ENCODE measurements around the gene DAPK2. TPM values are rescaled to one million over a fixed set of nuclear protein-coding genes. Genes with fewer than 3 reads are reported as not detected.
A peak's percentile ranks its signal among the peaks of the same experiment; 100 is the strongest.

DAPK2 gene
- total and polyA plus RNA-seq, 2 of the 13 experiments (the other 11 are each of a cell fraction or from before 2014, with no cell fraction given), result 0.33 to 0.63 TPM

- peaks cover 54% of the 10 kb centered on the region for H3K4me1 ChIP-seq (ENCODE audit: insufficient read depth, low read length)
- H3K9ac ChIP-seq (ENCODE audit: insufficient read depth, low read depth, low read length), result no peak overlapping the region; the same call in 1 of the 2 replicates
- 0% methylated on average over 1 of the region's 2 CpGs for WGBS (ENCODE audit: low lambda C conversion rate)
- H3K4me2 ChIP-seq (ENCODE audit: low read depth, low read length), result peak overlapping the region; percentile 69
- ATAC-seq, result peak; percentile 81
- in situ Hi-C loops (cut with HindIII; ENCODE audit: extremely low pct_ligation_motif_present, low pct_unique_long_range_greater_than_20kb) (no loop called here), intact Hi-C loops (cut with micrococcal nuclease; ENCODE audit: unreplicated experiment) (no loop called here)
- no peaks in the 10 kb centered on the region for H4K20me1 ChIP-seq (ENCODE audit: insufficient read depth, low read length)
- no peaks in the 10 kb centered on the region for H3K79me2 ChIP-seq (ENCODE audit: insufficient read depth, low read length)
- peaks cover 1 to 12% of the 10 kb centered on the region in 2 experiments; a peak in 4 of 5 replicates for H3K27me3 ChIP-seq (ENCODE audit: control insufficient read depth in 1 of 2, insufficient read depth in 2 of 2, low read length in 2 of 2)
- BruUV-seq (replicated peaks), result no TSS peak
- DNase-seq (ENCODE audit: low spot score), result peak; percentile 71
- CTCF ChIA-PET (ENCODE audit: low intra/inter-chr PET ratio, low total read pairs), result no interaction called here
- H3K36me3 ChIP-seq (replicated peaks in 1 of 2; ENCODE audit: control insufficient read depth in 1 of 2, insufficient read depth in 2 of 2, low read length in 2 of 2), result no peaks in the 10 kb centered on the region
- peak overlapping the region; percentile 66 for H3K27ac ChIP-seq (ENCODE audit: extremely low read length, insufficient read depth, low read length)
- FAIRE-seq, result no peak
- POLR2A ChIA-PET, result interaction anchor here (0.8 kb wide), 1 partner anchor 9 kb away, joined by 3 read pairs; no protein-coding TSS in a partner anchor
- H2AFZ ChIP-seq (ENCODE audit: low read length), result no peak overlapping the region
- H3K4me3 ChIP-seq (replicated peaks in 1 of 3; ENCODE audit: insufficient read depth in 1 of 3, low read depth in 2 of 3, low read length in 3 of 3), result no peak overlapping the region
- H3K9me3 ChIP-seq (ENCODE audit: low read length), result no peaks in the 10 kb centered on the region
- TF ChIP-seq GABPB1 (CRISPR knock-in tag; IDR thresholded peaks at IDR 0.05), result peak; percentile 15; the same call in 1 of the 2 replicates
- peak in 1 of 2 experiments; percentile 40; a peak in 1 of 4 replicates for TF ChIP-seq ATF4 (CRISPR knock-in tag; IDR thresholded peaks at IDR 0.05)
- peak; percentile 78 for TF ChIP-seq RARA (CRISPR knock-in tag; IDR thresholded peaks at IDR 0.05)
- TF ChIP-seq ZNF136 (CRISPR knock-in tag; IDR thresholded peaks at IDR 0.05; ENCODE audit: low read depth), result no peak
- TF ChIP-seq SKI (IDR thresholded peaks at IDR 0.05; ENCODE audit: partially characterized antibody), result peak; percentile 15
- peak; percentile 35; the same call in 1 of the 2 replicates for TF ChIP-seq ZMYM3 (CRISPR knock-in tag; IDR thresholded peaks at IDR 0.05)
- no peak for TF ChIP-seq AKAP8 (CRISPR knock-in tag; IDR thresholded peaks at IDR 0.05)
- TF ChIP-seq PTBP1 (IDR thresholded peaks at IDR 0.05; ENCODE audit: low read depth, low read length, poor library complexity, severe bottlenecking), result no peak
- TF ChIP-seq ERF (CRISPR knock-in tag; IDR thresholded peaks at IDR 0.05), result peak; percentile 45; the same call in 1 of the 2 replicates
- TF ChIP-seq PHB2 (IDR thresholded peaks at IDR 0.05; ENCODE audit: partially characterized antibody), result no peak
- TF ChIP-seq SOX13 (IDR thresholded peaks at IDR 0.05), result no peak
- peak in 1 of 2 experiments; percentile 61; a peak in 1 of 4 replicates for TF ChIP-seq SOX13 (CRISPR knock-in tag; conservative IDR thresholded peaks at IDR 0.05 in 1 of 2, IDR thresholded peaks at IDR 0.05 in 1 of 2)
- TF ChIP-seq ZNF878 (CRISPR knock-in tag; IDR thresholded peaks at IDR 0.05), result 0 out of 2 replicates have a peak, but pooled peaks have one; percentile 22
- TF ChIP-seq NR2F6 (IDR thresholded peaks at IDR 0.05), result no peak
- TF ChIP-seq NR2F6 (CRISPR knock-in tag; IDR thresholded peaks at IDR 0.05), result peak; percentile 59
- no peak for TF ChIP-seq LCORL (IDR thresholded peaks at IDR 0.05)
- TF ChIP-seq LCORL (CRISPR knock-in tag; IDR thresholded peaks at IDR 0.05), result 0 out of 2 replicates have a peak, but pooled peaks have one; percentile 30
- TF ChIP-seq IKZF5 (CRISPR knock-in tag; IDR thresholded peaks at IDR 0.05), result 0 out of 2 replicates have a peak, but pooled peaks have one; percentile 43
Observed at GRCh38 chr15:63928185-63928842, 118.0 kb downstream of the DAPK2 start.

All from HepG2 (cell line).